Activated gamma-delta T cell treated with Interleukin-2 at 50 U/mL for 16 hours (primary cell): ENCODE results near the gene PIK3CD.
"Not testable (repeated sequence)": the region's sequence is repeated elsewhere in the genome, so short reads cannot be mapped to it uniquely, and the experiment has no call there.

Experiments
- DNase-seq: peaks from one replicate; pipeline ENCODE4 v3.0.0-alpha.2; 2020

The PIK3CD gene

DNA sequence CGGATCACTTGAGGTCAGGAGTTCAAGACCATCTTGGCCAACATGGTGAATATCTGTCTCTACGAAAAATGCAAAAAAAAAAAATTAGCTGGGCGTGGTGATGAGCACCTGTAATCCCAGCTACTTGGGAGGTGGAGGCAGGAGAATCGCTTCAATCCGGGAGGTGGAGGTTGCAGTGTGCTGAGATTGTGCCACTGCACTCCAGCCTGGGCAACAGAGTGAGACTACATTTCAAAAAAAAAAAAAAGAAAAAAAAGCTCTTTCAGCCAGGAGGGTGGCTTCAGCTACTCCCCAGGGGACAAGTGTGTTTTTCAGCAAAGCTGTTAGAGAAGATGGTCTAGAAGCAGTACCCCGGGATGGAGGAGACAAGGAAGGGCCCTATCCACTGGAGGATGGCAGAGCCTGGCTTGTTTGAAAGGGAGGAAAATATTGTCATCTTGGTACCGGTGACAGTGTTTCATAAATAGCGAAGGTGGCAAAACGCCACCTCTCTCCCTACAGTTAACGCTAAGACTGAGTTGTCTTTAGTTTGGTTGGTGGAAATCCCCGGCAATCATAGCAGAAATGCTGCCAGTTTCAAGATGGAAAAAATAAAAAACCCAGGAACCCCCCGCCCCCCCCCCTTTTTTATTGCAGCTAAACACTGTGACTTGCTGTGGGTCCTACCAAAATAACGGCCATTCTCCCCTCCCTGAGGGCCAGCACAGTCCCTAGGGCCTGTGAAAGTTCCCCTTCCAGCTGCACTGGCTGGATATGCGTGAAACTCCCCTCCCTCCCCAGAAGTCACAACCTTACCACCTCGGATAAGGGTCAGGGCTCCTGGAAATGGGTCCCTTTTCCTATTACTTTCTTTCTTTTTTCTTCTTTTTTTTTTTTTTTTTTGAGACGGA, 3.5 kb downstream of the PIK3CD start:
- DNase-seq, result peak; percentile 33

DNA sequence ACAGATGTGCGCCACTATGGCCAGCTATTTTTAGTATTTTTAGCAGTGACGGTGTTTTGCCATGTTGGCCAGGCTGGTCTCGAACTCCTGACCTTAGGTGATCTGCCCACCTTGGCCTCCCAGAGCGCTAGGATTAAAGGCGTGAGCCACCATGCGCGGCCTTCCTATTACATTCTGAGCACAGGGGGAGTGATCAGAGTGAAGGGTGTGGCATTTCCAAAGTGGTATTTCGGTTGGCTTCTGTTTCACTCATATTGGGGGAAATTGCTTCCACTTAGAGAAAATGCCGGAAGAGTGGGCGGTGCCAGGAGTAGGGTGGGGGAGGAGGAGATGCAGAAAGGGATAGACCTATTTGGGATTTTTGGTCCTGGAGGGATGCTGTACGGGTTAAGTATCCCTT, 4.3 kb downstream of the PIK3CD start:
- DNase-seq, result no peak

DNA sequence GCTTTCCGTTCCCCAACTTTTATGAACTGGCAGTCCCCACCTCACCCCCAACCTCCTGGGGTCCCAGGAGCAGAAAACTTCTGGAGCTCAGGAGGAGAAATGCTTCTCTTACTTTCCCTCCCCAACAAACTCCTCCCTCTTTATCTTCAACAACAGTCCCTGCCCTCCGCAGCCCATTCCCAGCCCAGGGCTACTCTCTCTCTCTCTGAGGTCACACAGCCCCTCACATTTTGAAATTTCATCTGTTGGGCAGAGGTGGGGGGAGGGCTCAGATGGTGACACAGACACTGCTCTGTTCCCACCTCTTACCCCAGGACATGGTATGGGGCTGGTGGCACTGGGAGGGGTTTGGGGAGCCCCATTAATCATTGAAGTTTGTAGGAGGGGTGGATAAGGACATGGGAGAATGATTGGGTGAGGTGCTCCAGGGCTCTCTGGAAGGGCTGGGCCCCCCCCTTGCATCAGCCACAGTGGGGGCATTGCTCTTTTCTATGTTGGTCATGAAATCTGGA, 6.0 kb downstream of the PIK3CD start:
- DNase-seq, result no peak

DNA sequence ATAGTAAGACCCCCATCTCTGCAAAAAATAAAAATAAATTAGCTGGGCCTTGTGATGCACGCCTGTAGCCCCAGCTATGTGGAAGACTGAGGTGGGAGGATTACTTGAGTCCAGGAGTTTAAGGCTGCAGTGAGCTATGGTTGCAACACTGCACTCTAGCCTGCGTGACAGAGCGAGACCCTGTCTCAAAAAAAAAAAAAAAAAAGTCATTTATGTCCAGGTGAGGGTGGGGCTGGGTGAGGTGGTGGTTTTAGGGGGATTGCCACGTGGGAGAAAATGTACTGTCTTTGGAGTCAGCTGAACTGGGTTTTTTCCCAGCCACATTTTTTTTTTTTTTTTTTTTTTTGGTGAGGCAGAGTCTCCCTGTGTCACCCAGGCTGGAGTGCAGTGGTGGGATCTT, 6.7 kb downstream of the PIK3CD start:
- no peak for DNase-seq

DNA sequence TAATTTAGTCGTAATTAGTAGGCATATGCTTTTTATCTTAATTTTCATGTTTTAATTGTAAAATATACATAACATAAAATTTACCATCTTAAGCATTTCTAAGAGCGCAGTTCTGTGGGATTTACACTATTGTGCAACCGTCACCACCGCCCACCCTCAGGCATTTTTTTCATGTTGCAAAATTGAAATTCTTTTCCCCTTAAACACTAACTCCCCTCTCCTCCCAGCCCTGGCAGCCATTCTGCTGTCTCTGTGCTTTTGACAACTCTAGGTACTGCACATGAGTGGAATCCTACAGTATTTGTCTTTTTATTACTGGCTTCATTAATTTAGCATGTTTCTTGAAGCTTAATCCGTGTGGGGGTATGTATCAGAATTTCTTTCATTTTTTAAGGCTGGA, 7.8 kb downstream of the PIK3CD start:
- no peak for DNase-seq

DNA sequence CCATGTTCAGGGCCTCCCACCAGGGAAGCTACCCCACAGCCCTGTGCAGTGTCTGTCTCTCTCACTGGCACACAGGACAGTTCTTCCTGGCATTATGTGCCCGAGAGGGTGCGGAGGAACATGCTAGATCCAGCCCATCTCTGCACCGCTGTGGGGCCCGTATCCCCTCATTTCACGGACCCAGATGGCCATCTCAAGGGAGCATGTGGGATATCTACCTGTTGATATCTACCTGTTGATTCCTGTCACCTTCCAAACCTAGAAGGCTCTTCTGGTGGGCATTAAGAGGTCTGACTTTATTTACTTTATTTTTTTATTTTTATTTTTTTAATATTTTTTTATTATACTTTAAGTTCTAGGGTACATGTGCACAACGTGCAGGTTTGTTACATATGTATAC, 11.7 kb downstream of the PIK3CD start:
- DNase-seq, result no peak

DNA sequence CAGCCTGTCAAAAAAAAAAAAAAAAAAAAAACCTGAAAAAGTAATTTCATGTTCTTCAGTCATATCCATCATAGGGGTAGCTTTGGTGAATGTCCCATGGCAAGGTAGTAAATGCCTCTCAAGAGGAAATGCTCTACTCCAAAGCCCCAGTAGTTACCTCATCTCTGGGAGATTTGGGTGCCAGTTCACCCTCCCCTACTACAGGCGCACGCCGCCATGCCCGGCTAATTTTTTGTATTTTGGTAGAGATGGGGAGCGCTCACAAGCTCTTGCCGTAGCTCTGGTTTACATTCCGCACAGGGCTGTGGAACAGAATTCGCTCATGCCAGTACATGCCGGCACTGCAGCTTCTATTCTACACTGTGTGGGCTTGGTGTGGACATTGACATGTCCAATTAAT, 13.7 kb downstream of the PIK3CD start:
- DNase-seq, result no peak

DNA sequence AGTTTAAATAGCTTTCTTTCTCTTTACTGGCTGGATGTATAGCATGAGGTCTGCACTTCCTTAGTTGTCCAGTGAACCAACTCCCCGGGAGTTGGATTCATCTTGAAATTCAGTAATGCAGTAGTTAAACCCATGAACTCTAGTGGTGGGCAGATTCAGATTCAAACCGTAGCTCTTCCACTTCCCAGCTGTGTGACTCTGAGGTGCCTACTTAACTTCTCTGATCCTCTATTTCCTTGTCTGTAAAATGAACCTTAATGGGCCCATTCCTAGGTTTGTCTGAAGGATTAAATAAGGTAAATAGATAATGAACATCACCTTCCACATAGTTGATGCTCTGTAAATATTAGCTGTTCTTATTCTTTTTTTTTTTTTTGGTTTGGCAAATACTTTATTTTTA, 16.5 kb downstream of the PIK3CD start:
- no peak for DNase-seq

DNA sequence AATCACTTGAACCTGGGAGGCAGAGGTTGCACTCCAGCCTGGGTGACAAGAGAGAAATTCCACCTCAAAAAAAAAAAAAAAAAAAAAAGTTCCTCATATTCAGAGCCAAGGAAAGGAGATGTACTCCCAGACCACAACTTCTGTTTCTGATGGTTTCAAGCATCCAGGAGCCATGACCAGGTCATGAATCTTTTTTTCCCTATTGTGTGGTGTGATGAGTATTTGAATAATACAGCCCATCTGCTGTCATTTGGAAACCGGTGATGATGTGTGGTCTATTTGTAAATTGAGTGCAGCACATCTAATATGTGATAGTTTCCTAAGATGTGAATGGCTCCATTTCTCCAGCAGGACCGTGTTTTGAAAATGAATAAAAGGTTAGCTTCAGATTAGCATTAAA, 18.6 kb downstream of the PIK3CD start:
- no peak for DNase-seq

DNA sequence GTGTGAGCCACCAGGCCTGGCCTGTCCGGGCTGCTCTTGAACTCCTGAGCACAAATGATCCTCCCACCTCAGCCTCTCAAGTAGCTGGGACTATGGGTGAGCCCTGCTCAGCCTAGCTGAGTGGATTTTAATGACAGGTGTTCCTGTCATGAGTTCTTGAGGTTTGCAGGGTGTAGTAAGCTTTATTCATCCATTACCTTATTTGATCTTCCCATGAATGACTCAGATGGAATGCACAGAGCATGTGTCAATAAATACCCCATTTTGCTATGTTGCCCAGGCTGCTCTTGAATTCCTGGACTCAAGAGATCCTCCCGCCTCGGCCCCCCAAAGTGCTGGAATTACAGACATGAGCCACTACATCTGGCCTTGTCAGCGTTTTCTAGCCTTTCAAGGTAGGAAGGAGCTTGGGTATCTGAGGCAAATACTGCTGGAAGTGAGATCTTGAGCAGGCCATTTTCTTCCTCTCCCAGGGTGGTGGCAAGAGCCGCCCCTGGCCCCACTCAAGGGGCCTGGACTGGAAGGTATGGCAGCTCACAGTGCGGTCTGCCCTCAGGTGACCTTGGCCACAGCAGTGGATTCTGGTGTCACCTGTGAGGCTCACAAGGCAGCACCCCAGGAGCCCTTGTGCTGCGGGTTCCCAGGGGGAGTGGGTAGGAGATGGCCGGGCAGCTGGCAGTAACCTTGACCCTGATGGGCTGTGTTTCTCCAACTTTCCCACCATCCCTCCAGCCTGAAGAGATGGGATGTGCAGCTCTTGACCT, 20.0 kb downstream of the PIK3CD start:
- no peak for DNase-seq

DNA sequence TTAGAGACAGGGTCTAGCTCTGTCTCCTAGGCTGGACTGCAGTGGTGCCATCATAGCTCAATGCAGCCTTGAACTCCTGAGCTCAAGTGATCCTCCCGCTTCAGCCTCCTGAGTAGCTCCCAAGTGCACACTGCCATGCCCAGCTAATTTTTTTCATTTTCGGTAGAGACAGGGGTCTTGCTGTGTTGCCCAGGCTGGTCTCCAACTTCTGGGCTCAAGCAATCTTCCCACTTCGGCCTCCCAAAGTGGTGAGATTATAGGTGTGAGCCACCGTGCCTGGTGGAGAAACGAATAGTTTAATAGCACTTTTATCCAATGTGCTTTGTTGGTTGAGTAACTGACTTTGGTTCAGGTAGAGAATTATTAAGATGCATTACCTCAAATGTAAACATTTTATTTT, 20.9 kb downstream of the PIK3CD start:
- no peak for DNase-seq

DNA sequence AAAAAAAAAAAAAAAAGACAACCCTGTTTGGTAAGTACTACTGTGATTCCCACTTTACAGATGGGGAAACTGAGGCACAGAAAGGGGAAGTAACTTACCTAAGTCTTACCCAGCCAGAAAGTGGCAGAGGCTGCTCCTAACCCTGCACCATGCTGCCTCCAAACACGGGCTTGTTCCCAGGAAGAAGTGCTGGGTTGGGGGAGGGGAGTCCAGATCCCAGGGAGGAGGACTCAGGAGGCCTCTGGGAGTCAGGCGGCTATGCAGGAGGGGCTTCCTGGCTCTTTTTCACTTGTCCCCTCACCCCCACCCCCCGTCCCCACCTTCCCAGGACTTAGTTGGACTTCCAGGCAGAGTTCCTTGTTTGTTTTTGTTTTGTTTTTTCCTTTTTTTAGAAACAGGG, 23.9 kb downstream of the PIK3CD start:
- DNase-seq, result no peak

DNA sequence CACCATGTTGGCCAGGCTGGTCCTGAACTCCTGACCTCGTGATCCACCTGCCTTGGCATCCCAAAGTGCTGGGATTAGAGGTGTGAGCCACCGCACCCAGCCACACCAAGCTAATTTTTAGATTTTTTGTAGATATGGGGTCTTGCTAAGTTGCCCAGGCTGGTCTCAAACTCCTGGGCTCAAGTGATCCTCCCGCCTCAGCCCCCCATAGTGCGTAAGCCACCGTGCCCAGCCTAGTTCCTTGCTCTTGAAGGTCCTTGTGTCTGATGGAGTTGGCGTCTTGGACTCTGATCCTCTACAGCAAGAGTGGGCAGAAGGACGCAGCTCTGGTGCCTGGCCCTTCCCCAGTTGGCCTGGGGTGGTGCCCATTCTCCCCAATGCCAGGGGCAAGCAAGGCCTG, 24.6 kb downstream of the PIK3CD start:
- DNase-seq, result not testable (repeated sequence)

DNA sequence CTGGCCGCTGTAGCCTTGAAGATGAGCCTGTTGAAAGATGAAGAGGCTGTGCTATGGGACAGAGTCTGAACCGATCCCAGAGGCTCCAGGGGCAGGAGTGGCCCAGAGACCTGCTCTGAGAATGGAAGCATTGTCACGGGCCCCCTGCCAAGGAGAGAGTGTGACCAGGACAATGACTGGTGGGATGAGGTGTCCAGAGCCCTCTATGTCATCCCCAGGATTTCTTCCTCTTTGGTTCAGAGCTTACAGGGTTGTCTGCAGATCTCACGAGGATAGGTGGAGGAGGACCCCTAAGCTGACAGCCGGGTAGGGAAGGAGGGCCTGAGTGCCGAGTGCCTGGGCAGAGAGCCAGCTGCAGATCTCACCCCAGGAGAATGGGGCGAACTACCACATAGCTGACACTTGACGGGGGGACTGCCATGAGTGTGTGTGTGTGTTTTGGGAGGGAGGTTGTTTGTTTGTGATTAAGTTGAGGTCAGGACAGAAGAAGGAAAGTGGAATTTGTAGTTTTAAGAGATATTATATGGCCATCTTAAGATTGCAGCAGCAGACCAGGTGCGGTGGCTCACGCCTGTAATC, 25.4 kb downstream of the PIK3CD start:
- no peak for DNase-seq

DNA sequence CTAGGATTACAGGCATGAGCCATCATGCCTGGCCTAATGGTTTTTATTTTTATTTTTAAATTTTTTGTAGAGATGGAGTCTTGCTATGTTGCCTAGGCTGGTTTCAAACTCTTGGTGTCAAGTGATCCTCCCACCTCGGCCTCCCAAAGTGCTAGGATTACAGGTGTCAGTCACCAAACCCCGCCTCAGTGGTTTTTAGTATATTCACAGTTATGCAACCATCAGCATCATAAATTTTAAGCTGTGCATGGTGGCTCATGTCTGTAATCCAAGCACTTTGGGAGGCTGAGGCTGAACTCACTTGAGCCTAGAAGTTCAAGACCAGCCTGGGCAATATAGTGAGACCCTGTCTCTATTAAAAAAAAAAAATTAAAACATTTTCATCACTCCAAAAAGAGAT, 28.6 kb downstream of the PIK3CD start:
- no peak for DNase-seq

DNA sequence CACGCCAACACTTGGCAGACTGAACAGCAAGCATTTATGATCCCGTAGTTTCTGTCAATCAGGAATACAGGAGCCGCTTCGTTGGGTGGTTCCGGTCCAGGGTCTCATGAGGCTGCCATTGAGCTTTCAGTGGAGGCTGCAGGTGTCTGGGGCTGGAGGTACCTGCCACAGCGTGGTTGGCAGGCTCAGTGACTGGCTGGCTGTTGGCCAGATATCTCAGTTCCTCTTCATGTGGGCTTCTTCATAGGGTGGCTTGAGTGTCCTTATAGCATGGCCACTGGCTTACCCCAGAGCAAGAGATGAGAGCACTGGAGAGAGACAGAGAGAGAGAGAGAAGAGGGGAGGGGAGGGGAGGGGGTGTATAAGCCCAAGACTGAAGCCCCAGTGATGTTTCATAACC, 29.3 kb downstream of the PIK3CD start:
- no peak for DNase-seq

DNA sequence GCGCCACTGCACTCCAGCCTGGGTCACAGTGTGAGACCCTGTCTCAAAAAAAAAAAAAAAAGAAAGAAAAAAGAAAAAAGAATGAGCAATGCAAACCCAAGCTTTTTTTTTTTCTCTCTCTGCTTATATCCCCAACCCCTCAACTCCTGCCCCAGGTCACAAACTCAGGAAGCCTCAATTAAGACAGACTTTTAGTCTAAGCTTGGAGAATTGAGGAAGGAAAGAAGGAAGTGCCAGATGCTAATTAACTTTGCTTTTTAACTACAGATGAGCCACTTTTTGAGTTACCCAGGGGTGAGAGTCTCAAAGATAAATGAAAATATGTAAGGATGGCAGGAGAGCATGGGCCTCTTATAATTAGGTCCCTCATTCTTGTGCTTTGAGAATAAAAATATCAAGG, 33.3 kb downstream of the PIK3CD start:
- DNase-seq, result no peak

DNA sequence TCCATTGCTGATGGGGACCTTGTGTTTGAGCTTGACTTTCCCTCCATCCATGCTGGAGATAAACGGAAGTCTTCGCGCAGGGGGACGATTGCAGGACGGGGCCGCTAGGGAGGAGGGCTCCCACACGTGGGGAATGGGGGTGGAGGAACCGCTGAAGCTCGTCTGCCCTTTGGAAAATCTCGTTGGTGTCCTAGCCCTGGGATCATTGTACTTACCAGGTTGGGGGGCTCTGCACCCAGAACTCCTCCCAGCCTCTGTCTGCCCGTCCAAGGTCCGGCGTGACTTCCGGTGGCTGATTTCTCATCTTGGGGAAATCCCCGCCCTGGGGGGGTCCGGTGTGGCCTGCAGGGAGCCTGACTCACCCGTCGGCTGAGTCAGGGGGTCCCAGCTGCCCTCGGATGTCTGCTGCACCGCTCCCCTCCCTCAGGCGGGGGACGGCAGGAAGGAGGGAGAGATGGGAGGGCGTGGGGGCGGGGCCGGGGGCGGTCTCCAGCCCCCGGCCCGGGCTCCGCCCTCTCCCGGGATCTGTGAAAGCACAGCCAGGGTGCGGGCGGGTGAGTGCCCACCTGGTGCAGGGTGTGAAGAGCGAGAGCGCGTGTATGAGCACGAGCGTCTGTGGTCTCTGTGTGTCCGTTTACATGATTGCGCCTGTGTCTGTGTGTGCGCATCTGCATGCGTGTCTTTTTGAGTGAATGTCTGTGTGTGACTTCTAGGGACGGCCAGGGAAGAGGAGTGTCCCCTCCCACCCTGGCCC, 35.8 kb downstream of the PIK3CD start:
- peak; percentile 73 for DNase-seq

DNA sequence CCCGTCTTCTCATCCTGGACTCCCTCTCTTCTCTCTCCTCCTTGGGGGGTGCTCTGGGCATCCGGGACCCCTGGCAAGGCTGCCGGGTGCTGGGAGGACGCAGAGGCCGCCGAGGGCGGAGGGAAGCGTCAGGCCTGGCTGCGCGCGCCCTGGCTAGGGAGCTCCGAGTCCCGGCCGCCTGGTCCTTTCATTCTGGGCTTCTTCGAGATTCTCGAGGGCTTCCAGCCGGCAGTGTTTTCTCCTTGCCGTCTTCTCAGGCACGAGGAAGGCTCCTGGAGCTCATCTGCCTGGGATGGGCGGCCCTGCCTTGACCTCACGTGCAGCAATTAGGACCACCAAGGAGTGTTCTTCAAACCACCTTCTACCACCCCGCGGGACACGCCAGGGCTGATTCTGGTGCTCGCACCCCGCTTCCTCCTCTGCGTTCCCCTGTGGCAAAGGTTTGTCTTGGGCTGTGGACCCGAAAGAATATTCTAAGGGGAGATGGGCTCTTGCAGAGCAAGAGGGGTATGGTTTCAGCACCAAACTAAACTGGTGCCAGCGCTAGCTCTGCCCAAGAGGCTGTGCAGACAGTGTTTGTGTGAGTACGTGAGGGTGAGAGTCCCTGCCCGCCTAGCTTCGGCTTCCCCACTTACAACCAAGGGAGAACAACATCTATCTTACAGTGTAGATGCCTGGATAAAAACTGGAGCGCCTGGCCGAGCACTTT, 36.5 kb downstream of the PIK3CD start:
- no peak for DNase-seq

DNA sequence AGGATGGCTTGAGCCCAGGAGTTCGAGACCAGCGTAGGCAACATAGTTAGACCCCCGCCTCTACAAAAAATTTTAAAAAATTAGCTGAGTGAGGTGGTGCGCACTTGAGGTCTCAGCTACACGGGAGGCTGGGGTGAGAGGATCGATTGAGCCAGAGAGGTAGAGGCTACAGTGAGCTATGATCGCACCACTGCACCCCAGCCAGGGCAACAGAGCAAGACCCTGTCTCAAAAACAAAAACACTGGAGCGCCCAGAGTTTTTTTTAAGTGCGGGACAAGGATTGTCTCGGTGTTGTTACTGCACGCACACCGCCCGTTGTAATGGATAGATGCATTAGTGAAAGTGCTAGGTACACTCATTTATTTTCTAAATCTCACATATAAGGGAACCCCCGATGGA, 37.1 kb downstream of the PIK3CD start:
- no peak for DNase-seq

DNA sequence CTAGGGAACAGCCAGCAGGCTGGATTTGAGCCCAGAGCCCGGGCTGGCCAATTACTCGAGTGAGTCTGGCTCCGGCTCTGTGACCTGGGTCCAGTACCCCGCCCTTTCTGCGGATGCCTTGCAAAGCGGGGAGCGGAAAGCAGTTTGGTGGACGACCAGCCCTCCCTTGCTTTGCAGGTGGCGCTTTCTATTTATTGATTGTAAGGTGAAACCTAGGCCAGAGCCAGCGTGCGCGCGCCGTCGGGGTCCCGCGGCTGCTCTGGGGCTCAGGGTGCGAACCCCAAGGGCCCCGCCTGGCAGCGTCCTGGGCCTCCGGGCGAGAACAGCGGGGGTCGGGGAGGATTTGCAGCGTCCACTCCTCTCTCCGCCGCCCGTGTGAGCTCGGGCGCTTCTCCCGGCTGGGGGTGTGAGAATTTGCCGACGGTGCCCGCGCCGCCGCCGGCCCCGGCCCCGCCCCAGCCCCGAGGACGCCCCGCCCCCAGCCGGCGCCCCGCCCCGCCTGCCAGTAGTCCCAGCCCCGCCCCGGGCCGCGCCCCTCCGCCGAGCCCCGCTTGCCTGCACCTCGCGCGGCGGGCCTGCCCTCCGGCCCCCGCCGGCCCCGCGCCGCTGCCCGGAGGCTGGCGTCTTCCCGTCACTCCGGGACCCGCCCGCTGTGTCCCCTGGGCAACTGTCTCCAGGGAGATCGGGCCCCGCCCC, 37.6 kb downstream of the PIK3CD start:
- DNase-seq, result peak; percentile 85

DNA sequence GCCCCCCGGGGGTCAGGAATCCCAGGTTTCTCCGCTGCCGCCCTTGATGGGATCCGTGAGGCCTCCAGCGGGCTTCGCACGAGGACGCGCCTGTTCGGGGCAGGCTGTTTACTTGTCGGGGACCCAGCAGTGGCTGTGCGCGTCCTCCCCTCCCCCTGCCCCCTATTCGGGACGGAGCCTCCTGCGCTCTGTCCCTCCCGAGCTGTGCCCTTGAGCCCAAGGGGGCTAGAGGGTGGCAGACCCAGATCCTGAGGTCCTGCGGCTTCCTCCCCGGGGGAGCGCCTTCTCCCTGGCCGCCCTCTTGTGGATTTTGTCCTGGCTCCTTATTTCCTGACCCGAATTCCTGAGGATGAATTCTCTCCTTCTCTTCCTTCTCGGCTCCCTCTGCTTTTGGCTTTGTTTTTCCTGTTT, 38.4 kb downstream of the PIK3CD start:
- no peak for DNase-seq
